Fibroblast of lung (primary cell): ENCODE results near the gene CORO2B.

Experiments used
- EZH2 ChIP-seq: IDR thresholded peaks from 2 replicates; pipeline ENCODE4 v1.5.1; 2012; ENCODE audit warnings: low read length, control low read depth, mild to moderate bottlenecking; ENCODE audit errors: missing control alignments
- TF ChIP-seq, protein P1 (sequence below), 2 donors: IDR thresholded peaks in 1 of 2; conservative IDR thresholded peaks in 1 of 2; 1 replicate in 1 of 2; 2 replicates in 1 of 2; pipeline ENCODE4 v1.5.1; 2011 to 2012; ENCODE audit warnings: low read length in 2 of 2, control low read depth in 1 of 2, inconsistent platforms in 1 of 2, low read depth in 1 of 2, mild to moderate bottlenecking in 1 of 2

DNA sequence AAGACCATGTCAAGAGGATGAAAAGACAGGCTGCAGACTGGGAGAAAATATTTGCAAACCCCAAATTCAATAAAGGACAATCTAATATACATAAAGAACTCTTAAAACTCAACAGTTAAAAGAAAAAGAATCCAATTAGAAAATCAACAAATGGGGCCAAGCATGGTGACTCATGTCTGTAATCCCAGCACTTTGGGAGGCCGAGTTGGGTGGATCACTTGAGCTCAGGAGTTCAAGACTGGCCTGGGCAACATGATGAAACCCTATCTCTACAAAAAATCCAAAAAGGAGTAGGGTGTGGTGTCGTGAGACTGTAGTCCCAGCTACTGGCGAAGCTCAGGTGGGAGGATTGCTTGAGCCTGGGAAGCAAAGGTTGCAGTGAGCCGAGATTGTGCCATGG, 184.3 kb downstream of the CORO2B start:
- TF ChIP-seq, protein P1, sequence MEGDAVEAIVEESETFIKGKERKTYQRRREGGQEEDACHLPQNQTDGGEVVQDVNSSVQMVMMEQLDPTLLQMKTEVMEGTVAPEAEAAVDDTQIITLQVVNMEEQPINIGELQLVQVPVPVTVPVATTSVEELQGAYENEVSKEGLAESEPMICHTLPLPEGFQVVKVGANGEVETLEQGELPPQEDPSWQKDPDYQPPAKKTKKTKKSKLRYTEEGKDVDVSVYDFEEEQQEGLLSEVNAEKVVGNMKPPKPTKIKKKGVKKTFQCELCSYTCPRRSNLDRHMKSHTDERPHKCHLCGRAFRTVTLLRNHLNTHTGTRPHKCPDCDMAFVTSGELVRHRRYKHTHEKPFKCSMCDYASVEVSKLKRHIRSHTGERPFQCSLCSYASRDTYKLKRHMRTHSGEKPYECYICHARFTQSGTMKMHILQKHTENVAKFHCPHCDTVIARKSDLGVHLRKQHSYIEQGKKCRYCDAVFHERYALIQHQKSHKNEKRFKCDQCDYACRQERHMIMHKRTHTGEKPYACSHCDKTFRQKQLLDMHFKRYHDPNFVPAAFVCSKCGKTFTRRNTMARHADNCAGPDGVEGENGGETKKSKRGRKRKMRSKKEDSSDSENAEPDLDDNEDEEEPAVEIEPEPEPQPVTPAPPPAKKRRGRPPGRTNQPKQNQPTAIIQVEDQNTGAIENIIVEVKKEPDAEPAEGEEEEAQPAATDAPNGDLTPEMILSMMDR (conservative IDR thresholded peaks at IDR 0.05 in 1 of 2, IDR thresholded peaks at IDR 0.05 in 1 of 2; ENCODE audit: low read depth in 1 of 2, low read length in 2 of 2): no peak
- no peak for TF ChIP-seq EZH2
